ACHN (cell line): Measurements from ENCODE around the gene PLCG2.
"Not testable (repeated sequence)": the region's sequence is repeated elsewhere in the genome, so short reads cannot be mapped to it uniquely, and the experiment has no call there.

Experiments
- DNase-seq: peaks from one replicate; pipeline ENCODE4 v3.0.0-alpha.2; 2015
- in situ Hi-C: cut with HindIII; loops from 2 replicates; pipeline ENCODE4 v1.10.0; 2017; ENCODE audit warnings: low sequenced_read_pairs, low pct_ligation_motif_present, low pct_unique_long_range_greater_than_20kb

The PLCG2 gene

GRCh38 chr16:81860287-81861266 is 81.5 kb downstream of the PLCG2 start:
- in situ Hi-C loops, result no loop called here
- no peak for DNase-seq

GRCh38 chr16:81861503-81861902 is 82.4 kb downstream of the PLCG2 start:
- in situ Hi-C loops, result no loop called here
- DNase-seq, result peak; percentile 41

- DNase-seq, result no peak
- in situ Hi-C loops, result no loop called here
Observed at GRCh38 chr16:81861915-81862314, 82.8 kb downstream of the PLCG2 start.

GRCh38 chr16:81863630-81864352 is 84.7 kb downstream of the PLCG2 start:
- no peak for DNase-seq
- in situ Hi-C loops, result no loop called here

- in situ Hi-C loops, result no loop called here
- no peak for DNase-seq
Observed at GRCh38 chr16:81864646-81865382, 85.7 kb downstream of the PLCG2 start.

- in situ Hi-C loops, result no loop called here
- DNase-seq, result no peak
Observed at GRCh38 chr16:81866820-81867440, 87.8 kb downstream of the PLCG2 start.

GRCh38 chr16:81868057-81868748 is 89.1 kb downstream of the PLCG2 start:
- no peak for DNase-seq
- in situ Hi-C loops, result no loop called here

- in situ Hi-C loops, result no loop called here
- DNase-seq, result no peak
Observed at GRCh38 chr16:81869326-81869725, 90.2 kb downstream of the PLCG2 start.

- no peak for DNase-seq
Observed at GRCh38 chr16:81873206-81873605, 94.1 kb downstream of the PLCG2 start.

GRCh38 chr16:81873843-81874752 is 95.0 kb downstream of the PLCG2 start:
- DNase-seq, result peak; percentile 64
- in situ Hi-C loops, result no loop called here

More at GRCh38 chr16:81873206-81873605, 94.1 kb downstream of the PLCG2 start:
- in situ Hi-C loops, result no loop called here

- no peak for DNase-seq
- in situ Hi-C loops, result no loop called here
Observed at GRCh38 chr16:81875461-81875860, 96.4 kb downstream of the PLCG2 start.

- no peak for DNase-seq
- in situ Hi-C loops, result no loop called here
Observed at GRCh38 chr16:81876273-81876900, 97.3 kb downstream of the PLCG2 start.

- in situ Hi-C loops, DNase-seq: not testable (repeated sequence)
Observed at GRCh38 chr16:81877490-81877889, 98.4 kb downstream of the PLCG2 start.

- DNase-seq, result no peak
- in situ Hi-C loops, result no loop called here
Observed at GRCh38 chr16:81878529-81878928, 99.4 kb downstream of the PLCG2 start.

GRCh38 chr16:81879625-81880024 is 100.5 kb downstream of the PLCG2 start:
- in situ Hi-C loops, result no loop called here
- peak; percentile 11 for DNase-seq

GRCh38 chr16:81880816-81881215 is 101.7 kb downstream of the PLCG2 start:
- in situ Hi-C loops, result no loop called here

GRCh38 chr16:81881228-81881627 is 102.1 kb downstream of the PLCG2 start:
- no peak for DNase-seq
- in situ Hi-C loops, result no loop called here

More at GRCh38 chr16:81880816-81881215, 101.7 kb downstream of the PLCG2 start:
- no peak for DNase-seq
